Measurements from ENCODE around the gene COTL1.
"Not testable (repeated sequence)": the region's sequence is repeated elsewhere in the genome, so short reads cannot be mapped to it uniquely, and the experiment has no call there.

COTL1 gene

GRCh38 chr16:84520725-84521496, 97.0 kb downstream of the COTL1 start:
- no peak for DNase-seq (ENCODE audit: low read depth)
- TF ChIP-seq CTCF (conservative IDR thresholded peaks at IDR 0.05; ENCODE audit: low read length): no peak
- H3K4me3 ChIP-seq (ENCODE audit: low read length): no peak overlapping the region

GRCh38 chr16:84519855-84520254, 98.0 kb downstream of the COTL1 start:
- H3K4me3 ChIP-seq (ENCODE audit: low read length): no peak overlapping the region
- DNase-seq (ENCODE audit: low read depth): no peak
- TF ChIP-seq CTCF (conservative IDR thresholded peaks at IDR 0.05; ENCODE audit: low read length): no peak

- DNase-seq (ENCODE audit: low read depth): no peak
- no peak for TF ChIP-seq CTCF (conservative IDR thresholded peaks at IDR 0.05; ENCODE audit: low read length)
- no peak overlapping the region for H3K4me3 ChIP-seq (ENCODE audit: low read length)
Measured at GRCh38 chr16:84518804-84519341, 99.0 kb downstream of the COTL1 start.

GRCh38 chr16:84518220-84518619, 99.7 kb downstream of the COTL1 start:
- DNase-seq (ENCODE audit: low read depth): peak; percentile 84
- H3K4me3 ChIP-seq (ENCODE audit: low read length): not testable (repeated sequence)

- TF ChIP-seq CTCF (conservative IDR thresholded peaks at IDR 0.05; ENCODE audit: low read length): no peak
- H3K4me3 ChIP-seq (ENCODE audit: low read length): no peak overlapping the region
- no peak for DNase-seq (ENCODE audit: low read depth)
Measured at GRCh38 chr16:84517366-84517765, 100.5 kb downstream of the COTL1 start.

Data from AG10803 (cell line).